Endothelial cell of umbilical vein (primary cell): Measurements from ENCODE around the gene TMEM185A. TPM values are rescaled to one million over a fixed set of nuclear protein-coding genes. Genes with fewer than 3 reads are reported as not detected.

Experiments
- BruUV-seq: library from RNA; stranded (reverse); fragments of 400-500 nt; replicated peaks from 2 replicates; lab custom pipeline; 2021; lab: Mats Ljungman, UMichigan
- CTCF ChIA-PET: fragments of 300-600, 350-600 bp; sonication (Branson Sonifier 250); formaldehyde crosslinking; loops from one replicate; lab custom pipeline; 2021; ENCODE audit warnings: antibody characterized with exemption, inconsistent platforms; lab: Charles Lee
- POLR2A ChIA-PET: fragments of 300-600, 350-600 bp; sonication (Branson Sonifier 250); formaldehyde crosslinking; loops from one replicate; lab custom pipeline; 2021; ENCODE audit warnings: antibody characterized with exemption, inconsistent platforms; lab: Charles Lee
- DNase-seq: peaks from one replicate; pipeline ENCODE4 v3.0.0-alpha.2; 2011; ENCODE audit warnings: low read depth, low spot score
- FAIRE-seq: peaks from 2 replicates; lab custom pipeline; 2011; peaks lifted over from hg19 to GRCh38; lab: Jason Lieb, UNC
- H2AFZ ChIP-seq: 2 replicates; pipeline ENCODE4 v1.6.0; 2012; ENCODE audit warnings: low read depth, low read length, control low read depth, inconsistent platforms
- H3K27ac ChIP-seq: 2 replicates; pipeline ENCODE4 v1.5.1; 2011; ENCODE audit warnings: low read depth, mild to moderate bottlenecking, control low read depth, low read length, moderate library complexity; ENCODE audit not compliant: insufficient read depth
- H3K27me3 ChIP-seq, 2 experiments: 2 replicates each; pipeline versions ENCODE4 v1.6.0 to v1.6.1; 2011; ENCODE audit warnings: low read length in 2 of 2, mixed read lengths in 1 of 2; ENCODE audit not compliant: control insufficient read depth in 2 of 2, insufficient read depth in 2 of 2
- H3K36me3 ChIP-seq, 2 experiments: 2 replicates in 1 of 2; 3 replicates in 1 of 2; pipeline ENCODE4 v1.5.1; 2011; ENCODE audit warnings: low read length in 2 of 2, mild to moderate bottlenecking in 1 of 2, moderate library complexity in 1 of 2; ENCODE audit not compliant: control insufficient read depth in 2 of 2, insufficient read depth in 2 of 2; ENCODE audit errors: extremely low read depth in 1 of 2
- H3K4me1 ChIP-seq: 3 replicates; pipeline ENCODE4 v1.5.1; 2011; ENCODE audit warnings: mild to moderate bottlenecking, low read length; ENCODE audit not compliant: control insufficient read depth, insufficient read depth; ENCODE audit errors: extremely low read depth
- H3K4me2 ChIP-seq: 2 replicates; pipeline ENCODE4 v1.6.1; 2011; ENCODE audit warnings: low read length, control low read depth, mixed read lengths; ENCODE audit not compliant: insufficient read depth
- H3K4me3 ChIP-seq, 3 experiments: fragments of 200-600 bp in 1 of 3; sonication (generic), shearing (Covaris generic) in 1 of 3; replicated peaks in 1 of 3; 2 replicates each; pipeline ENCODE4 v1.5.1; 2011 to 2016; ENCODE audit warnings: control low read depth in 3 of 3, low read length in 3 of 3, mild to moderate bottlenecking in 2 of 3, inconsistent platforms in 1 of 3, low read depth in 1 of 3, moderate library complexity in 1 of 3; ENCODE audit not compliant: insufficient read depth in 1 of 3
- H3K79me2 ChIP-seq: 2 replicates; pipeline ENCODE4 v1.6.0; 2012; ENCODE audit warnings: low read length, inconsistent platforms; ENCODE audit not compliant: control insufficient read depth, insufficient read depth
- H3K9ac ChIP-seq: replicated peaks from 2 replicates; pipeline ENCODE3; 2011; ENCODE audit warnings: low read length, control low read depth; ENCODE audit not compliant: insufficient read depth; ENCODE audit errors: extremely low read depth
- H3K9me1 ChIP-seq: replicated peaks from 3 replicates; pipeline ENCODE4 v1.6.0; 2011; ENCODE audit warnings: mild to moderate bottlenecking, low read length; ENCODE audit not compliant: control insufficient read depth, insufficient read depth; ENCODE audit errors: extremely low read depth
- H3K9me3 ChIP-seq: replicated peaks from 2 replicates; pipeline ENCODE4 v1.5.1; 2012; ENCODE audit warnings: low read length, inconsistent platforms; ENCODE audit not compliant: control insufficient read depth, insufficient read depth
- H4K20me1 ChIP-seq: replicated peaks from 2 replicates; pipeline ENCODE3; 2011; ENCODE audit warnings: mild to moderate bottlenecking, low read length; ENCODE audit not compliant: control insufficient read depth, insufficient read depth; ENCODE audit errors: extremely low read depth
- CTCF ChIP-seq, 2 donors: IDR thresholded peaks; 1 replicate in 1 of 2; 2 replicates in 1 of 2; pipeline ENCODE4 v1.5.1; 2011; ENCODE audit warnings: low read length in 2 of 2, mild to moderate bottlenecking in 2 of 2, moderate library complexity in 2 of 2, control low read depth in 1 of 2, inconsistent platforms in 1 of 2, low read depth in 1 of 2; ENCODE audit not compliant: insufficient read depth in 1 of 2; ENCODE audit errors: extremely low read depth in 1 of 2
- EZH2 ChIP-seq: IDR thresholded peaks from 2 replicates; pipeline ENCODE4 v1.6.1; 2012; ENCODE audit warnings: borderline replicate concordance, low read depth, mild to moderate bottlenecking, moderate library complexity, low read length, inconsistent platforms; ENCODE audit not compliant: severe bottlenecking
- FOS ChIP-seq: IDR thresholded peaks from 2 replicates; pipeline ENCODE4 v1.6.1; 2011; ENCODE audit warnings: mild to moderate bottlenecking, low read length, moderate library complexity, borderline replicate concordance; ENCODE audit not compliant: insufficient read depth
- GATA2 ChIP-seq: IDR thresholded peaks from 2 replicates; pipeline ENCODE4 v1.7.0; 2011; ENCODE audit warnings: low read depth, mild to moderate bottlenecking, moderate library complexity, mixed read lengths, low read length; ENCODE audit not compliant: insufficient read length, insufficient read depth
- JUN ChIP-seq: IDR thresholded peaks from 2 replicates; pipeline ENCODE4 v1.6.1; 2011; ENCODE audit warnings: borderline replicate concordance, low read depth; ENCODE audit not compliant: insufficient read length, insufficient read depth
- MAX ChIP-seq: IDR thresholded peaks from 2 replicates; pipeline ENCODE4 v1.6.1; 2011; ENCODE audit not compliant: insufficient read depth, insufficient read length
- MYC ChIP-seq: IDR thresholded peaks from one replicate; pipeline ENCODE4 v1.6.1; 2011; ENCODE audit warnings: mild to moderate bottlenecking, low read depth, low read length
- POLR2A ChIP-seq: IDR thresholded peaks from 2 replicates; pipeline ENCODE4 v1.6.1; 2012; ENCODE audit warnings: low read depth, mild to moderate bottlenecking, control low read depth, low read length
- POLR2AphosphoS5 ChIP-seq: IDR thresholded peaks from 2 replicates; pipeline ENCODE4 v1.6.1; 2012; ENCODE audit warnings: low read depth, mild to moderate bottlenecking, control low read depth, low read length, moderate library complexity; ENCODE audit not compliant: insufficient read depth
- dilution Hi-C: fragments of 300-500 bp; cut with MboI; formaldehyde crosslinking; loops from one replicate; pipeline ENCODE4 v1.15.0; 2019; ENCODE audit warnings: low sequenced_read_pairs; ENCODE audit not compliant: extremely low pct_ligation_motif_present
- intact Hi-C: fragments of 100-400 bp; cut with micrococcal nuclease; formaldehyde crosslinking; loops from one replicate; pipeline ENCODE4 v1.10.0; 2022
- polyA plus RNA-seq, 4 experiments: library from polyadenylated mRNA; depleted of rRNA in 3 of 4; stranded (reverse) in 3 of 4; unstranded in 1 of 4; fragments of >200 nt; gene quantifications; 2 replicates each; pipeline versions ENCODE4 v1.2.1 to v1.2.3, GENCODE V29; 2011 to 2012; ENCODE audit warnings: missing spikeins in 1 of 4
- total RNA-seq: library from RNA; stranded (reverse); gene quantifications from 2 replicates; pipeline ENCODE4 v1.2.3, GENCODE V29; 2021

TMEM185A gene
- total and polyA plus RNA-seq, 2 donors (not counting 3 experiments of a cell fraction or from before 2014, with no cell fraction given): 16.9 to 29.7 TPM

- Histone ChIP-seq H2AFZ (no peak overlapping the region), H3K4me3 (no peak overlapping the region), H3K79me2 (peaks cover 9% of the 10 kb centered on the region), H3K36me3 (no peaks in the 10 kb centered on the region), H3K4me2 (no peak overlapping the region), H3K9me1 (no peaks in the 10 kb centered on the region), H3K4me1 (no peaks in the 10 kb centered on the region), H3K27me3 (peaks cover 4 to 5% of the 10 kb centered on the region in 2 experiments), H4K20me1 (no peaks in the 10 kb centered on the region), H3K27ac (no peak overlapping the region), H3K9ac (no peak overlapping the region), H3K9me3 (no peaks in the 10 kb centered on the region)
- FAIRE-seq (no peak), DNase-seq (no peak)
- TF ChIP-seq POLR2AphosphoS5 (no peak), POLR2A (no peak), EZH2 (no peak), MAX (no peak), JUN (no peak), GATA2 (no peak), FOS (no peak), MYC (no peak), CTCF (IDR thresholded peaks at IDR 0.05; ENCODE audit: extremely low read depth in 1 of 2, insufficient read depth in 1 of 2, low read depth in 1 of 2, low read length in 2 of 2) (no peak)
- BruUV-seq: no TSS peak
- ChIA-PET CTCF (no interaction called here), POLR2A (no interaction called here)
- dilution Hi-C loops (no loop called here), intact Hi-C loops (no loop called here)
Measured at GRCh38 chrX:149628768-149629167, 2.8 kb downstream of the TMEM185A start.
